Liver (tissue), 3 donors: ENCODE data around the gene CATSPERB.

Source experiments
- ATF3 ChIP-seq: IDR thresholded peaks from 2 replicates; pipeline ENCODE4 v1.6.1; 2016; ENCODE audit warnings: antibody characterized with exemption
- CTCF ChIP-seq: fragments of 150-350 bp; IDR thresholded peaks from 2 replicates; pipeline ENCODE4 v1.5.1; 2017; ENCODE audit warnings: improper control_type of control experiment, low read depth, low read length; ENCODE audit not compliant: missing input control
- GABPA ChIP-seq, 2 donors: IDR thresholded peaks in 1 of 2; conservative IDR thresholded peaks in 1 of 2; 2 replicates each; pipeline ENCODE4 v1.6.1; 2016; ENCODE audit warnings: antibody characterized with exemption in 2 of 2, mild to moderate bottlenecking in 1 of 2, moderate library complexity in 1 of 2
- HNF4A ChIP-seq, 2 donors: conservative IDR thresholded peaks; 2 replicates each; pipeline ENCODE4 v1.6.1; 2016; ENCODE audit warnings: antibody characterized with exemption in 2 of 2, mild to moderate bottlenecking in 2 of 2
- RAD21 ChIP-seq, 2 donors: IDR thresholded peaks; 2 replicates each; pipeline ENCODE4 v1.6.1; 2016; ENCODE audit warnings: antibody characterized with exemption in 2 of 2, mild to moderate bottlenecking in 2 of 2
- RXRA ChIP-seq, 2 donors: IDR thresholded peaks; 2 replicates each; pipeline ENCODE4 v1.6.1; 2017 to 2018; ENCODE audit warnings: antibody characterized with exemption in 2 of 2, mild to moderate bottlenecking in 1 of 2
- SP1 ChIP-seq: IDR thresholded peaks from 2 replicates; pipeline ENCODE4 v1.6.1; 2018; ENCODE audit warnings: antibody characterized with exemption, mild to moderate bottlenecking
- TAF1 ChIP-seq: conservative IDR thresholded peaks from 2 replicates; pipeline ENCODE4 v1.6.1; 2016; ENCODE audit warnings: antibody characterized with exemption, mild to moderate bottlenecking
- ZBTB33 ChIP-seq: IDR thresholded peaks from 2 replicates; pipeline ENCODE4 v1.6.1; 2016; ENCODE audit warnings: antibody characterized with exemption
- donor health status: healthy.
- donor health status: healthy.

GRCh38 chr14:91568626-91569025 lies 163.3 kb downstream of the CATSPERB start:
- TF ChIP-seq CTCF: peak; percentile 36
- no peak for TF ChIP-seq TAF1
- no peak for TF ChIP-seq ZBTB33
- TF ChIP-seq RXRA (IDR thresholded peaks at IDR 0.05): peak in 1 of 2 donors; percentile 41
- TF ChIP-seq RAD21 (IDR thresholded peaks at IDR 0.05): peak; percentile 76 to 87
- no peak for TF ChIP-seq ATF3
- TF ChIP-seq SP1: no peak
- no peak for TF ChIP-seq GABPA (IDR thresholded peaks at IDR 0.05 in 1 of 2, conservative IDR thresholded peaks at IDR 0.05 in 1 of 2)
- TF ChIP-seq HNF4A (conservative IDR thresholded peaks at IDR 0.05): peak; percentile 42 to 82
